ENCODE results near the gene IRGQ.

DNA sequence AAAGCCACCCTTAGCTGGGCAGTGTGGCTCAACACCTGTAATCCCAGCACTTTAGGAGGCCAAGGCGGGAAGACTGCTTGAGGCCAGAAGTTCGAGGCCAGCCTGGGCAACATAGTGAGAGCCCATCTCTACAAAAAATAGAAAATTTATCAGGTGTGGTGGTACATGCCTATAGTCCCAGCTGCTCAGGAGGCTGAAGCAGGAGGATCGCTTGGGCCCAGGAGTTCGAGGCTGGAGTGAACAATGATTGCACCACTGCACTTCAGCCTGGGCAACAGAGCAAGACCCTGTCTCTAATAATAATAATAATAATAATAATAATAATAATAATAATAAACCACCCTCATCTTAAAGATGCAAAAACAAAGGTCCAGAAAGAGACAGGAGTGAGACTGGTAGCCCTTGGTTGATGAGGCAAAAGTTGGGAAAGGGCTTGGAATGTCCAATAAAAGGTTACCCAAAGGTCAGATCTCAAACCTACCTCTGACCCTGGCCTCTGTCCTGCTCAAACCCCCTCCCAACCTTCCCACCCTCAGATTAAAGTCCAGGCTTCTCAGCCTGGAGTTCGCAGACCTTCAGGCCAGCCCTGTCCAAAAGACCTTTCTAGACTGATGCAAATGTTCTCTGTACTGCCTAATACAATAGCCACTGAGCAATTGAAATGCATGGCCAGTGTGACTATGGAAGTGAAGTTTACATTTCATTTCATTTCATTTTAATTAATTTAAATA is 53.8 kb downstream of the IRGQ start:
- TF ChIP-seq CTCF (conservative IDR thresholded peaks at IDR 0.05) (no peak), EZH2 (IDR thresholded peaks at IDR 0.05; ENCODE audit: low read depth) (no peak)

Measured in PC-9 (cell line).